Esophagus (tissue), 2 donors: Measurements from ENCODE around the gene CNN2. TPM values are rescaled to one million over a fixed set of nuclear protein-coding genes. Genes with fewer than 3 reads are reported as not detected.

Source experiments
- H3K27ac ChIP-seq, 2 donors: one replicate each; pipeline ENCODE4 v1.5.1; 2013; ENCODE audit warnings: low read depth in 2 of 2, mild to moderate bottlenecking in 2 of 2, inconsistent platforms in 1 of 2, low read length in 1 of 2, moderate library complexity in 1 of 2
- H3K27me3 ChIP-seq, 2 donors: one replicate each; pipeline ENCODE4 v1.6.1; 2013; ENCODE audit warnings: low read length in 2 of 2, control low read depth in 1 of 2, mild to moderate bottlenecking in 1 of 2; ENCODE audit not compliant: insufficient read depth in 2 of 2, control insufficient read depth in 1 of 2
- H3K36me3 ChIP-seq, 2 donors: one replicate each; pipeline ENCODE4 v1.6.1; 2013; ENCODE audit warnings: low read length in 1 of 2; ENCODE audit not compliant: control insufficient read depth in 2 of 2, insufficient read depth in 2 of 2
- H3K4me1 ChIP-seq, 2 donors: one replicate each; pipeline ENCODE4 v1.6.1; 2013; ENCODE audit warnings: low read length in 1 of 2; ENCODE audit not compliant: control insufficient read depth in 2 of 2, insufficient read depth in 2 of 2
- H3K4me3 ChIP-seq, 2 donors: one replicate each; pipeline ENCODE4 v1.5.1; 2013; ENCODE audit warnings: low read length in 2 of 2, mild to moderate bottlenecking in 2 of 2, low read depth in 1 of 2, moderate library complexity in 1 of 2
- H3K9me3 ChIP-seq, 2 donors: one replicate each; pipeline ENCODE4 v1.6.1; 2013; ENCODE audit warnings: mild to moderate bottlenecking in 2 of 2, low read depth in 1 of 2, low read length in 1 of 2, moderate library complexity in 1 of 2; ENCODE audit not compliant: control insufficient read depth in 2 of 2, insufficient read depth in 1 of 2
- WGBS, 2 donors: extraction: QIAGEN DNeasy Blood & Tissue Kit; methylation state at CpG; one replicate each; pipeline ENCODE4 v1.1.7; 2013; 5-methylcytosine and 5-hydroxymethylcytosine counted together
- polyA plus RNA-seq, 2 donors: library from polyadenylated mRNA; stranded (reverse); fragments of 200-250 nt; gene quantifications; one replicate each; pipeline ENCODE4 v1.2.3, GENCODE V29; 2013
- donor health status: healthy with polysubstance abuse.
- donor health status: Bipolar disorder and iron deficiency.

CNN2 gene
- polyA plus RNA-seq, 2 donors = 84.4 to 106 TPM

- Histone ChIP-seq H3K27me3 (no peaks in the 10 kb centered on the region), H3K27ac (no peak overlapping the region), H3K9me3 (no peaks in the 10 kb centered on the region), H3K4me1 (peaks cover 2% of the 10 kb centered on the region in 2 donors), H3K4me3 (no peak overlapping the region), H3K36me3 (peaks cover 4 to 53% of the 10 kb centered on the region in 2 donors)
- 84 to 85% methylated on average over 24 to 29 of the region's 29 CpGs for whole genome bisulfite sequencing, 2 donors
Measured at GRCh38 chr19:1009981-1010538, 16.3 kb upstream of the CNN2 start.

- peaks cover 8 to 9% of the 10 kb centered on the region in 2 donors for H3K4me1 ChIP-seq
- WGBS, 2 donors = 91 to 94% methylated on average over 50 to 56 of the region's 56 CpGs
- peaks cover 4 to 53% of the 10 kb centered on the region in 2 donors for H3K36me3 ChIP-seq
- H3K4me3 ChIP-seq = no peak overlapping the region
- no peak overlapping the region for H3K27ac ChIP-seq
- H3K9me3 ChIP-seq = no peaks in the 10 kb centered on the region
- H3K27me3 ChIP-seq = no peaks in the 10 kb centered on the region
Measured at GRCh38 chr19:1010586-1011510, 15.6 kb upstream of the CNN2 start.

GRCh38 chr19:1011831-1012333, 14.5 kb upstream of the CNN2 start:
- H3K36me3 ChIP-seq = peaks cover 4 to 57% of the 10 kb centered on the region in 2 donors
- no peak overlapping the region for H3K27ac ChIP-seq
- peaks cover 15 to 17% of the 10 kb centered on the region in 2 donors for H3K4me1 ChIP-seq
- H3K9me3 ChIP-seq = no peaks in the 10 kb centered on the region
- no peak overlapping the region for H3K4me3 ChIP-seq
- 90 to 91% methylated on average over 28 to 36 of the region's 36 CpGs for WGBS, 2 donors
- no peaks in the 10 kb centered on the region for H3K27me3 ChIP-seq

- WGBS, 2 donors = 92 to 93% methylated on average over 17 to 18 of the region's 18 CpGs
- H3K27me3 ChIP-seq = no peaks in the 10 kb centered on the region
- H3K27ac ChIP-seq = no peak overlapping the region
- no peaks in the 10 kb centered on the region for H3K9me3 ChIP-seq
- H3K4me3 ChIP-seq = no peak overlapping the region
- peaks cover 19 to 22% of the 10 kb centered on the region in 2 donors for H3K4me1 ChIP-seq
- peaks cover 4 to 55% of the 10 kb centered on the region in 2 donors for H3K36me3 ChIP-seq
Measured at GRCh38 chr19:1012334-1012733, 14.1 kb upstream of the CNN2 start.

- H3K36me3 ChIP-seq = peaks cover 4 to 59% of the 10 kb centered on the region in 2 donors
- H3K9me3 ChIP-seq = no peaks in the 10 kb centered on the region
- peaks cover 26 to 31% of the 10 kb centered on the region in 2 donors for H3K4me1 ChIP-seq
- no peaks in the 10 kb centered on the region for H3K27me3 ChIP-seq
- WGBS, 2 donors = 92 to 95% methylated on average over 10 of the region's 10 CpGs
- no peak overlapping the region for H3K27ac ChIP-seq
- no peak overlapping the region for H3K4me3 ChIP-seq
Measured at GRCh38 chr19:1013218-1013617, 13.2 kb upstream of the CNN2 start.

GRCh38 chr19:1014161-1015060, 12.0 kb upstream of the CNN2 start:
- peaks cover 4 to 55% of the 10 kb centered on the region in 2 donors for H3K36me3 ChIP-seq
- H3K27ac ChIP-seq = no peak overlapping the region
- no peaks in the 10 kb centered on the region for H3K9me3 ChIP-seq
- H3K27me3 ChIP-seq = no peaks in the 10 kb centered on the region
- H3K4me3 ChIP-seq = no peak overlapping the region
- peaks cover 32 to 37% of the 10 kb centered on the region in 2 donors for H3K4me1 ChIP-seq
- WGBS, 2 donors = 85 to 90% methylated on average over 47 to 49 of the region's 49 CpGs

GRCh38 chr19:1015061-1015781, 11.2 kb upstream of the CNN2 start:
- WGBS, 2 donors = 78 to 83% methylated on average over 29 of the region's 29 CpGs
- peak overlapping the region in 1 of 2 donors; percentile 98 for H3K27ac ChIP-seq
- peaks cover 0 to 3% of the 10 kb centered on the region in 2 donors for H3K9me3 ChIP-seq
- peaks cover 4 to 47% of the 10 kb centered on the region in 2 donors for H3K36me3 ChIP-seq
- H3K27me3 ChIP-seq = no peaks in the 10 kb centered on the region
- H3K4me3 ChIP-seq = no peak overlapping the region
- peaks cover 38 to 42% of the 10 kb centered on the region in 2 donors for H3K4me1 ChIP-seq

GRCh38 chr19:1015782-1016646, 10.4 kb upstream of the CNN2 start:
- H3K4me3 ChIP-seq = no peak overlapping the region
- H3K27ac ChIP-seq = peak overlapping the region; percentile 84 to 98
- WGBS, 2 donors = 46 to 56% methylated on average over 31 of the region's 31 CpGs
- peaks cover 0 to 3% of the 10 kb centered on the region in 2 donors for H3K9me3 ChIP-seq
- no peaks in the 10 kb centered on the region for H3K27me3 ChIP-seq
- peaks cover 38 to 43% of the 10 kb centered on the region in 2 donors for H3K4me1 ChIP-seq
- H3K36me3 ChIP-seq = peaks cover 4 to 39% of the 10 kb centered on the region in 2 donors
